Right ventricle myocardium superior (tissue), 1 donor: ENCODE data around the gene WARS2. TPM values are rescaled to one million over a fixed set of nuclear protein-coding genes. Genes with fewer than 3 reads are reported as not detected.
"Not testable (repeated sequence)": the region's sequence is repeated elsewhere in the genome, so short reads cannot be mapped to it uniquely, and the experiment has no call there.

Source experiments
- ATAC-seq: fragments of 200-7000 bp; cut with Tn5 transposase; one replicate; pipeline ENCODE4 v1.9.1; 2020; ENCODE audit warnings: mild to moderate bottlenecking; ENCODE audit not compliant: poor library complexity
- DNase-seq: peaks from one replicate; pipeline ENCODE4 v3.0.0-alpha.2; 2020
- intact Hi-C: fragments of 100-400 bp; cut with DNase I; formaldehyde crosslinking; loops from one replicate; pipeline ENCODE4 v1.11.2; 2022
- long read RNA-seq: library from polyadenylated mRNA; unstranded; transcript quantifications from one replicate; pipeline ENCODE4 v2.0.0, GENCODE V29; 2021
- total RNA-seq: library from RNA; stranded (reverse); fragmentation: NEBNext Ultra II Directional; extraction: Animal tissue kit (Norgen Biotek cat#: 25700); gene quantifications from one replicate; pipeline ENCODE4 v1.2.1, GENCODE V29; 2021
- donor health status: DM: no; HTN: yes; CAD: no; lungs with severe emphysema.

WARS2 gene
- 6.5 TPM for total RNA-seq
- long read RNA-seq, transcript WARS2-201 (6 exons, 2,800 nt): major isoform, 8 of 9 reads
- long read RNA-seq, partial matches to known transcripts: 0 of 9 reads
- long read RNA-seq, other reads (novel, unspliced or antisense): 1 of 9 reads

DNA sequence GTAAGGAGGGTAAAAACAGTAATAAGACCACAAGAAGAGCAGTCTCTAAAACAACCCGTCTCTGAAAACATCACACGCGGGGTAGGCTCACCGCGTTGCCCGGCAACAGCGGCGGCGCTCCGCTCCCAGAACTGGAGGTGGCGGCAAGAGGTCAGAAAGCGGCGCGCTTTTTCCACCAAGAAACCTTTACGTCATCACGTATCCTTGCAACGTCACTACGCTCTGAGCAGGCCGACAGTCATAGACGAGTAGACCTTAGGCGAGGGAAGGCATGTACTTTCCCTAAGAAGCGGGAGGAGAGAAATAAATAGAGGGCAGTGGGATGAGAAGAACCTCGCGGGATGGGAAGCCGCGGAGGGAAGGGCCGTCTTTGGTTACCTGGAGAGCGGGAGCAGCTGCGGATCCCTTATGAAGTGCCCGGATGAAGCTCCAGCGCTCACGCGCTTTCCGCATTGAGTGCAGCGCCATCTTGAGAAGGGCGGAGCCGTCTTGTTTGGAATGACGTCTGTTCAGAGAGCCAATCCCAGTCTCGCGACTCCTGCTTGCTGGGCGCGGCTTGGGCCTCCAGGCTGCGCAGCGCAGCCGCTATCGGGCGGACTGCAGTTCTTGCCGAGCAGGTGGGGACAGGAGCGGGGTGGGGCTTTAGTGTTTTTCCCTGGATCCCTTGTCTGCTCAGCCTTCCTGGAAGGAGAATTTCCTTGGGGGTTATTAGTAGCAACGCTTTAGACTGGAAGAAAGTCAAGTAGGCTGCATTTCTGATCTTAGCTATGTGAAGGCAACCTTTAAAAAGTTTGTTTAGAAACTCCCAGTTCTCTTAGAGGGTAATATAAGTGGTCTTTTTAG is at the start of gene WARS2:
TSS of gene WARS2 (minus strand) at position 477 of the 843 bp plus-strand sequence. CDS start at position 468, 9 bp downstream.
- DNase-seq (peak; percentile 96), ATAC-seq (peak; percentile 99)
- intact Hi-C loops: no loop called here

DNA sequence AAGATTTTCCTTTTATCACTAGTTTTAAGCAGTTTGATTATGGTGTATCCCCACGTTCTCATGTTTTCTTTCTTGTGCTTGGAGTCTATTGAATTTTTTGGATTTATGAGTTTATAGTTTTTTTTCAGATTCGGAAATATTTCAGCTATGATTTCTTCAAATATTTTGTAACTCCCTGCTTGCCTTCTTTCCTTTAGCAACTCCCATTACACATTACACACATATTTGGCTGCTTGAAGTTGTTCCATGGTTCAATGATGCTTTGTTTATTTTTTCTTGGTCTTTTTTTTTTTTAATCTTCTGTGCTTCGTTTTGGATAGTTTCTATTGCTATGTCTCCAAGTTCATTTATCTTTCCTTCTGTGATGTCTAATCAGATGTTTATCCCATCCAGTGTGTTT is 48.5 kb upstream of the WARS2 start:
- DNase-seq: no peak
- ATAC-seq: no peak
- intact Hi-C loops: no loop called here

DNA sequence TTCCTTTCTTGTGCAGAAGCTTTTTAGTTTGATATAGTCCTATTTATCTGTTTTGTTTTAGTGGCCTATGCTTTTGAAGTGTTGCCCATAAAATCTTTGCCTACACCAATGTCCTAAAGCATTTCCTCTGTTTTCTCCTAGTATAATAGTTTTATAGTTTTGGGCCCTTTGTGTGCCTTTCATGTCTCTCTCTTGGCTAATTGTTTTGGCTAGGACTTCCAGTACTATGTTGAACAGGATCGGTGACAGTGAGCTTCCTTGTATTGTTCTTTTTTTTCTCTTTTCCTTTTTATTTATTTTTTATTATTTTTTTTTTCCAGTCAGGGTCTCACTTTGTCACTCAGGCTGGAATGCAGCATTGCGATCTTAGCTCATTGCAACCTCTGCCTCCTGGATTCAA is 47.0 kb upstream of the WARS2 start:
- intact Hi-C loops: no loop called here
- no peak for ATAC-seq
- no peak for DNase-seq

GRCh38 chr1:119186471-119186870 is 46.0 kb upstream of the WARS2 start:
- intact Hi-C loops: no loop called here
- no peak for ATAC-seq
- no peak for DNase-seq

DNA sequence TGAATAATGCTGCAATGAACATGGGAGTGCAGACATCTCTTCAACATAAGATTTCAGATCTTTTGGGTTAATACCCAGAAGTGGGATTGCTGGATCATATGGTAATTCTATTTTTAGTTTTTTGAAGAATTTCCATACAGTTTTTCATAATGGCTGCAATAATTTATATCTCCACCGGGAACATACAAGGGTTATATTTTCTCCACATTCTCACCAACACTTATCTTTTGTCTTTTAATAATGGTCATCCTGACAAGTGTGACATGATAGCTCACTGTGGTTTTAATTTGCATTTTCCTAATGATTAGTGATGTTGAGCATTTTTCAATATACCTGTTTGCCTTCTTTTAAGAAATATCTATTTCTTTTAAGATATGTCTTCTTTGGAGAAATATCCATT is 44.5 kb upstream of the WARS2 start:
- intact Hi-C loops: no loop called here
- no peak for DNase-seq
- no peak for ATAC-seq

GRCh38 chr1:119181218-119181617 is 40.8 kb upstream of the WARS2 start:
- intact Hi-C loops: no loop called here
- ATAC-seq (no peak), DNase-seq (no peak)

GRCh38 chr1:119179051-119179450 is 38.6 kb upstream of the WARS2 start:
- intact Hi-C loops: no loop called here
- no peak for DNase-seq
- ATAC-seq: no peak

DNA sequence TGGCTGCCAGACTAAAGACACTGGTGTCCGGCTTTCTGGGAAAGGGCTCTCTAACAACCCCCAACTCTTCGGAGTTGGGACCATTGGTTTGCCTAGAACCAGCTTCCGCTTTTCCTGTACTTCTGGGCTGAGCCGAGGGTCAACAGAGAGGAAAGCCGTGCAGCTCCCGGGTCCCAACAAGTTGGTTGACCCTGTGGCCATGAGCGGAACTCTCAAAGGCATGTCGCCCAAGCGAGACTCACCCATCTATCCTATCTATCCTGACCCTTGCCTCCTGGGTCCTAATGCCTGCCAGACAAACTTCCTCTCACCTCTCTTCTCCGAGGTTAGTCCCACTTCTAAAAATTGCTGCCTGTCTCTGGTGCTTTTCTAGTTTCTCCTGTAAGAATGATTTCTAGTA is 32.5 kb upstream of the WARS2 start:
- DNase-seq, ATAC-seq, intact Hi-C loops: not testable (repeated sequence)

GRCh38 chr1:119171381-119172010 is 31.0 kb upstream of the WARS2 start:
- intact Hi-C loops, DNase-seq, ATAC-seq: not testable (repeated sequence)

DNA sequence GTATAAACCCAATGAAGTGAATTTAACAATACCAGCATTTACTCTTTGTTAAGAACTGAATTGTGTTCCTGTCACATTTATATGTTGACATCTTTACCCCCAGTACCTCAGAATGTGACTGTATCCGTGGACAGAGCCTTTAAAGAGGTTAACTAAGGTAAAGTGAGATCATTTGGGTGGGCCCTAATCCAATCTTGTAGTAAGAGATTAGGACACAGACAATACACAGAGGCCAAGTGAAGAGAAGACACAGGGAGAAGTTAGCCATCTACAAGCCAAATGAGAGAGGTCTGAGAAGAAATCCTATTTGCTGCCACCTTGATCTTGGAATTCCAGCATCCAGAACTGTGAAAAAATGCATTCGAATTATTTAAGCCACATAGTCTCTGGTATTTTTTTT is 22.9 kb upstream of the WARS2 start:
- no peak for ATAC-seq
- intact Hi-C loops: no loop called here

GRCh38 chr1:119160866-119161265 is 20.4 kb upstream of the WARS2 start:
- DNase-seq (no peak), ATAC-seq (peak; percentile 53)
- intact Hi-C loops: no loop called here

More for the DNA sequence above, 22.9 kb upstream of the WARS2 start:
- no peak for DNase-seq

DNA sequence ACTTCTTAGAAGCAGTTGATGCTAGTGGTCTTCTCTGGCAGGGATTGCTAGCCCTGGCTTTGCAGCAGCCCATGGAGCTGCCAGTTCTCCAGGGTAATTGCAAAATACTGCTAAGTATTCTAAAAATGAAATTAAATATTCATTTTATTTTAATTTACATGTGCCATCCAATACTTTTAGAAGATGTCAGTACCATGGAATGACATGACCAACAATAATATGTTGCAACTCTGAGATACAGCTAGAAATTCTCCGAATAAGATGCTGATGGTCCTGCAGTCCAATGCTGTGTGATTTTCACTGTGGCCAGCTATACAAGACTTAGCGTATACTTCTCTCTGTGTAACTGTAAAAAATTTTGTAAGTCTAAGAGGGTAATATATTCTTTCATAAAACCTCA is 20.0 kb upstream of the WARS2 start:
- intact Hi-C loops: no loop called here
- DNase-seq (no peak), ATAC-seq (peak; percentile 46)

DNA sequence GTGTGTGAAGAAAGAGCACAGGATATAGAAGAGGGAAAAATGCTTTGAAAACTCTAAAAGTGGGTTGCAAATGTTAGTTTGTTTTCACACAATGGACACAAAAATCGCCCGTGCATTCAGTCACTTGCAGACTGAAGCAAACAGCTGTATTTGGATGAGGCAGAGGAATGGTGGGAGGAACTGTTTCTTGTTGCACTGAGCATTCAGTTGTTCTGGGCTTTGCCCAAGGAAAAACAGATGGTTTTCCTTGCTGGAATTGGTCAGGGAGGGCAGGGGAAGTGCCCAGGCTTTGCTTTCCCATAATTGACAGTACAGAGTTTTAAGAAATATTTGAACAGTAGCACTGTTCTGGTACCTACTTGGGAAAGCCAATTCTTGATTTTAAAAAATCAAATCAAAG is 19.5 kb upstream of the WARS2 start:
- DNase-seq (no peak), ATAC-seq (no peak)
- intact Hi-C loops: no loop called here

- no peak for DNase-seq
- ATAC-seq: no peak
These were observed 18.7 kb upstream of the WARS2 start for GRCh38 chr1:119159111-119159510.

GRCh38 chr1:119156761-119157160 is 16.3 kb upstream of the WARS2 start:
- DNase-seq, ATAC-seq, intact Hi-C loops: not testable (repeated sequence)

More at GRCh38 chr1:119159111-119159510, 18.7 kb upstream of the WARS2 start:
- intact Hi-C loops: no loop called here

GRCh38 chr1:119155069-119155468 is 14.6 kb upstream of the WARS2 start:
- DNase-seq, ATAC-seq, intact Hi-C loops: not testable (repeated sequence)

DNA sequence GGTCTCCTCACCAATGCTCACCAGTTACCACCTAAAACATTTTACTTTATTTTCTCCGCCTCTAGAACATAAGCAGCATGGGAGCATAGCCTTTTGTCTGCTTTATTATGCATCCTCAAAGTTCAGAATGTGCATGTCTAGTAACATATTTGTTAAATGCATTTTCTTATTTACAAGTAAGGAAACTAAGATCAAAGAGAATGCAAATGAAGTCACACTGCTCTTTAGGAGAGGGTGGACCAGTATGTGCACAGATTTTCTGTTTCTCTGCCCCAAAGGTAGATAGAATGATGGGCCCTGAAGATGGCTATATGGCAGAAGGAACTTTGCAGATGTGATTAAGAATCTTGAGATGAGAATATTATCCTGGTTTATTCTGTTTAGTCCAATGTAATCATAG is 9.7 kb upstream of the WARS2 start:
- no peak for ATAC-seq

GRCh38 chr1:119147661-119148090 is 7.2 kb upstream of the WARS2 start:
- intact Hi-C loops: no loop called here
- ATAC-seq: no peak
- no peak for DNase-seq

More for the DNA sequence above, 9.7 kb upstream of the WARS2 start:
- no peak for DNase-seq
- intact Hi-C loops: no loop called here

DNA sequence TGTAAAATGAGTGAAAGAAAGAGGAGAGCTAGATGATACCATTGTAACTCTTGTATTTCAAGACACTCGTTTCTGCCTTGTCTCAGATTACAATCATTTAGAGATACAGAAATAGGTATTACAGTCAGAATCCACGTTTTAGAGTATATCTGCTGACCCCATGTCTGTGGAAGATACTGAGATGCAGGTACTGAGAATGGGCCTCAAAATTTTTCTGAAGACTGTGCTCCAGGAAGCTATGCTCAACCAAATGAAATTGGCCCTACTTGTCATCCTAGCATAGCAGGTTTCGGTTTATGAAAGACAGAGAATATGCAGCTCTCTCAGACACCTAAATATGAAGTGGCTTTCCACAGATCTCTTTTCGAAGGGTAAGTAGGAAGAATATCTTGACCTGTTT is 6.0 kb upstream of the WARS2 start:
- ATAC-seq (no peak), DNase-seq (no peak)
- intact Hi-C loops: no loop called here

DNA sequence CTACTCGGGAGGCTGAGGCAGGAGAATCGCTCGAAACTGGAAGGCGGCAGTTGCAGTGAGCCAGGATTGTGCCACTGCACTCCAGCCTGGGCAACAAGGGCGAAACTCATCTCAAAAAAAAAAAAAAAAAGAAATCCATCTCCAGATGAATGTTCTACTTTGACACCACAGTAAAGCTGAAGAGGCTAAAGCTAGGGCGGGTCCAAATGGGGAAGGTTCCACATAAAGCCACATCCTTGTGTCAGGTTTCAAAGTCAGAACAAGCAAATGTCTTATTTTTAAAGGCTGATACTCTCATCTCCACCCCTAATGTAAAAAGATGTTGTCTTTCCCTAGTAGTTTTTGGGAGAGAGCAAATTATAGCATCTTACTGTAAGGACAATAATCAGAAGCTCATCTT is 4.4 kb upstream of the WARS2 start:
- intact Hi-C loops: no loop called here
- DNase-seq: no peak

More for the DNA sequence above, 4.4 kb upstream of the WARS2 start:
- no peak for ATAC-seq
